HCT116 (cell line): ENCODE results near the gene ADAMTSL2. TPM values are rescaled to one million over a fixed set of nuclear protein-coding genes. Genes with fewer than 3 reads are reported as not detected.

Experiments
- ATAC-seq: fragments of 200-7000 bp; cut with Tn5 transposase; 2 replicates; pipeline ENCODE4 v1.9.1; 2020; ENCODE audit warnings: mild to moderate bottlenecking, moderate library complexity
- BruUV-seq: library from RNA; stranded (reverse); fragments of 400-500 nt; replicated peaks from 2 replicates; lab custom pipeline; 2021; lab: Mats Ljungman, UMichigan
- CTCF ChIA-PET: fragments of 300-600 bp; sonication (Branson Sonifier 250); formaldehyde crosslinking; loops from one replicate; lab custom pipeline; 2021; ENCODE audit warnings: antibody characterized with exemption; lab: Charles Lee
- POLR2A ChIA-PET: fragments of 300-600, 350-600 bp; sonication (Branson Sonifier 250); formaldehyde crosslinking; loops from one replicate; lab custom pipeline; 2021; ENCODE audit warnings: antibody characterized with exemption; lab: Charles Lee
- RAD21 ChIA-PET, 2 experiments: fragments of 300-600 bp; sonication (Branson Sonifier 250); formaldehyde crosslinking; loops; one replicate each; lab custom pipeline; 2023; ENCODE audit warnings: low total read pairs in 2 of 2; ENCODE audit not compliant: uncharacterized antibody in 2 of 2, unreplicated experiment in 2 of 2, low non-redundant PET in 1 of 2; lab: Charles Lee
- DNase-seq: peaks from one replicate; pipeline ENCODE4 v3.0.0-alpha.2; 2010; ENCODE audit warnings: low read depth, low spot score
- H2AFZ ChIP-seq: fragments of 200-600 bp; shearing (Covaris generic), sonication (generic); 2 replicates; pipeline ENCODE4 v1.6.1; 2017; ENCODE audit warnings: low read depth, mixed run types, mixed read lengths, antibody characterized with exemption, low read length; ENCODE audit not compliant: poor library complexity, severe bottlenecking
- H3K27ac ChIP-seq: 2 replicates; pipeline ENCODE4 v1.5.1; 2012; ENCODE audit warnings: low read depth, low read length
- H3K27me3 ChIP-seq: fragments of 200-600 bp; sonication (generic); 2 replicates; pipeline ENCODE4 v1.6.1; 2016; ENCODE audit warnings: mixed run types, low read length, mixed read lengths; ENCODE audit not compliant: insufficient read depth
- H3K36me3 ChIP-seq, 2 experiments: fragments of 200-500 bp in 1 of 2; fragments of 200-600 bp in 1 of 2; sonication (Bioruptor generic) in 1 of 2; sonication (generic) in 1 of 2; 2 replicates each; pipeline versions ENCODE4 v1.5.1 to v1.6.1; 2014 to 2016; ENCODE audit warnings: low read length in 2 of 2, inconsistent platforms in 1 of 2, mixed read lengths in 1 of 2, mixed run types in 1 of 2; ENCODE audit not compliant: insufficient read depth in 2 of 2, control insufficient read depth in 1 of 2
- H3K4me1 ChIP-seq, 2 experiments: fragments of 200-600 bp in 1 of 2; sonication (generic) in 1 of 2; 2 replicates each; pipeline versions ENCODE4 v1.5.1 to v1.6.1; 2012 to 2017; ENCODE audit warnings: low read length in 2 of 2, inconsistent platforms in 1 of 2, mild to moderate bottlenecking in 1 of 2, mixed read lengths in 1 of 2, mixed run types in 1 of 2, moderate library complexity in 1 of 2; ENCODE audit not compliant: insufficient read depth in 2 of 2, control insufficient read depth in 1 of 2
- H3K4me2 ChIP-seq: fragments of 200-600 bp; sonication (generic); 2 replicates; pipeline ENCODE4 v1.6.1; 2017; ENCODE audit warnings: mixed run types, low read length, mixed read lengths
- H3K4me3 ChIP-seq, 2 experiments: fragments of 200-600 bp in 1 of 2; sonication (generic) in 1 of 2; replicated peaks in 1 of 2; 2 replicates each; pipeline ENCODE4 v1.5.1; 2011 to 2016; ENCODE audit warnings: low read length in 2 of 2, control low read depth in 1 of 2, low read depth in 1 of 2, mild to moderate bottlenecking in 1 of 2, mixed read lengths in 1 of 2, mixed run types in 1 of 2
- H3K79me2 ChIP-seq: fragments of 200-600 bp; sonication (generic); 2 replicates; pipeline ENCODE4 v1.6.1; 2017; ENCODE audit warnings: mild to moderate bottlenecking, mixed run types, low read length, moderate library complexity, mixed read lengths; ENCODE audit not compliant: insufficient read depth
- H3K9ac ChIP-seq: fragments of 200-600 bp; sonication (generic); 2 replicates; pipeline ENCODE4 v1.6.1; 2016; ENCODE audit warnings: low read length, mixed read lengths
- H3K9me2 ChIP-seq: fragments of 200-600 bp; sonication (generic), shearing (Covaris generic); 2 replicates; pipeline ENCODE4 v1.6.1; 2017; ENCODE audit warnings: mixed run types, mild to moderate bottlenecking, moderate library complexity; ENCODE audit not compliant: insufficient read depth
- H3K9me3 ChIP-seq, 2 experiments: fragments of 200-500 bp in 1 of 2; fragments of 200-600 bp in 1 of 2; sonication (Bioruptor generic) in 1 of 2; sonication (generic) in 1 of 2; 2 replicates each; pipeline ENCODE4 v1.6.1; 2014 to 2017; ENCODE audit warnings: low read length in 2 of 2, mixed read lengths in 2 of 2, inconsistent platforms in 1 of 2, low read depth in 1 of 2, mild to moderate bottlenecking in 1 of 2, mixed run types in 1 of 2, moderate library complexity in 1 of 2; ENCODE audit not compliant: control insufficient read depth in 1 of 2, insufficient read depth in 1 of 2
- H4K20me1 ChIP-seq: fragments of 200-600 bp; sonication (generic), shearing (Covaris generic); 2 replicates; pipeline ENCODE4 v1.6.1; 2017; ENCODE audit warnings: mixed run types, mild to moderate bottlenecking, moderate library complexity; ENCODE audit not compliant: insufficient read depth
- CBX3 ChIP-seq: IDR thresholded peaks from 2 replicates; pipeline ENCODE4 v1.6.1; 2012; ENCODE audit warnings: low read depth
- POLR2A ChIP-seq: IDR thresholded peaks from 2 replicates; pipeline ENCODE4 v1.7.0; 2011; ENCODE audit warnings: borderline replicate concordance; ENCODE audit not compliant: insufficient read depth, insufficient read length; ENCODE audit errors: extremely low read depth
- POLR2AphosphoS5 ChIP-seq: IDR thresholded peaks from 2 replicates; pipeline ENCODE4 v1.6.1; 2011; ENCODE audit warnings: mild to moderate bottlenecking, low read depth, low read length, moderate library complexity
- RAD21 ChIP-seq: IDR thresholded peaks from 2 replicates; pipeline ENCODE4 v1.6.1; 2012; ENCODE audit warnings: low read depth, mild to moderate bottlenecking
- SRF ChIP-seq: IDR thresholded peaks from 2 replicates; pipeline ENCODE4 v1.6.1; 2012; ENCODE audit warnings: low read depth
- TCF7L2 ChIP-seq: IDR thresholded peaks from 2 replicates; pipeline ENCODE4 v1.7.0; 2011; ENCODE audit warnings: borderline replicate concordance, inconsistent platforms; ENCODE audit not compliant: insufficient read depth, insufficient read length; ENCODE audit errors: extremely low read depth
- intact Hi-C: fragments of 100-400 bp; cut with micrococcal nuclease; formaldehyde crosslinking; loops from 2 replicates; pipeline ENCODE4 v1.10.0; 2022
- total RNA-seq: library from RNA; stranded (reverse); gene quantifications from one replicate; pipeline ENCODE4 v1.2.1, GENCODE V29; 2021; ENCODE audit not compliant: unreplicated experiment
- TF ChIP-seq, protein P1 (sequence below), 3 experiments: fragments of 200-600 bp in 1 of 3; sonication (generic) in 1 of 3; IDR thresholded peaks in 2 of 3; conservative IDR thresholded peaks in 1 of 3; 2 replicates each; pipeline ENCODE4 v1.5.1; 2012 to 2017; ENCODE audit warnings: low read depth in 2 of 3, low read length in 2 of 3, antibody characterized with exemption in 1 of 3, borderline replicate concordance in 1 of 3, control low read depth in 1 of 3, mild to moderate bottlenecking in 1 of 3, mixed read lengths in 1 of 3, mixed run types in 1 of 3, moderate library complexity in 1 of 3; ENCODE audit not compliant: insufficient read depth in 1 of 3

Gene ADAMTSL2
- total RNA-seq, 1 experiment from 2014 or later: not detected

DNA sequence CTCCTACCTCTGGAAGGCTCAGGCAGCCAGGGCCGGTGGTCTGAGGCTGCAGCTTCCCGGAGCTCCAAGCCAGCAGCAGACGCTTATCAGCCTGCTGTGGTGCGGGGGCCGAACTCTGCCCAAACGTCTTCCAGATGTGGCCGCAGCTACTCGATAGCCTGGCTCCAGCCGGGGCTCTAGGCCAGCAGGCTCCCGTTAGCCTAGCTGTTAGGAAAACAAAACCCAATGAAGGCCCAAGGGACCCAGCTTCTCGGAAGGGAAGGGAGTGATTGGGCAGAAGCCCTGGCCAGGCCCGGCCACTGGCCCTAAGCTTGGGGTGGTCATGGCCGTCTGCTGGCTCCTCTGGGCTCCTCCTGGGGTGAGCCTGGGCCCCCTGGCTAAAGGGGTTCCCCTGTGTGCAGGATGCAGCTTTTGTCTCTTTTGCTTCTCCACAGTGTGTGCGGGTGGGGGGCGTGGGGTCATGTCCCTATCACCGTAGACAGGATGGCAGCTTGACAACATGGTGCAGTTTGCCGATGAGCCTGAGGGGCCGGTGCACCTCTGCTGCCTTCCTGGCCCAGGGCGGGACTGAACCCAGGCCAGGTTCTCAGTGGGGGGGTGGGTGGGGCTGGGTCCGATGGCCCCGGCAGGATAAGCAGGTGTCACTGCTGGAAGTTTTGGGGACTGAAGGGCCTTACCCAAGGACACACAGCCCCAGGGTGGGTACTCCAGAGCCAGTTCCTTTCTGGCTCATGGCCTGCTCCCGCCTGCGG lies 28.4 kb upstream of the ADAMTSL2 start:
- RAD21 ChIA-PET: no interaction called here
- ATAC-seq (no peak), DNase-seq (no peak)
- Histone ChIP-seq H3K27ac (no peak overlapping the region), H3K4me2 (no peak overlapping the region), H3K4me3 (no peak overlapping the region), H3K9ac (no peak overlapping the region), H4K20me1 (no peaks in the 10 kb centered on the region), H3K9me2 (no peaks in the 10 kb centered on the region), H3K36me3 (no peaks in the 10 kb centered on the region), H3K9me3 (peaks cover 8 to 17% of the 10 kb centered on the region in 2 experiments), H3K27me3 (no peaks in the 10 kb centered on the region), H3K79me2 (no peaks in the 10 kb centered on the region), H3K4me1 (peaks cover 6 to 10% of the 10 kb centered on the region in 2 experiments; a peak in 3 of 4 replicates), H2AFZ (no peak overlapping the region)
- BruUV-seq: no TSS peak
- CTCF ChIA-PET: interaction anchor here (1.1 kb wide), 1 partner anchor 20 kb away, joined by 4 read pairs; no protein-coding TSS in a partner anchor
- intact Hi-C loops: no loop called here
- TF ChIP-seq TCF7L2 (no peak), RAD21 (no peak), CBX3 (no peak), POLR2A (no peak), POLR2AphosphoS5 (no peak), SRF (no peak)
- TF ChIP-seq, protein P1, sequence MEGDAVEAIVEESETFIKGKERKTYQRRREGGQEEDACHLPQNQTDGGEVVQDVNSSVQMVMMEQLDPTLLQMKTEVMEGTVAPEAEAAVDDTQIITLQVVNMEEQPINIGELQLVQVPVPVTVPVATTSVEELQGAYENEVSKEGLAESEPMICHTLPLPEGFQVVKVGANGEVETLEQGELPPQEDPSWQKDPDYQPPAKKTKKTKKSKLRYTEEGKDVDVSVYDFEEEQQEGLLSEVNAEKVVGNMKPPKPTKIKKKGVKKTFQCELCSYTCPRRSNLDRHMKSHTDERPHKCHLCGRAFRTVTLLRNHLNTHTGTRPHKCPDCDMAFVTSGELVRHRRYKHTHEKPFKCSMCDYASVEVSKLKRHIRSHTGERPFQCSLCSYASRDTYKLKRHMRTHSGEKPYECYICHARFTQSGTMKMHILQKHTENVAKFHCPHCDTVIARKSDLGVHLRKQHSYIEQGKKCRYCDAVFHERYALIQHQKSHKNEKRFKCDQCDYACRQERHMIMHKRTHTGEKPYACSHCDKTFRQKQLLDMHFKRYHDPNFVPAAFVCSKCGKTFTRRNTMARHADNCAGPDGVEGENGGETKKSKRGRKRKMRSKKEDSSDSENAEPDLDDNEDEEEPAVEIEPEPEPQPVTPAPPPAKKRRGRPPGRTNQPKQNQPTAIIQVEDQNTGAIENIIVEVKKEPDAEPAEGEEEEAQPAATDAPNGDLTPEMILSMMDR (IDR thresholded peaks at IDR 0.05 in 2 of 3, conservative IDR thresholded peaks at IDR 0.05 in 1 of 3; ENCODE audit: borderline replicate concordance in 1 of 3, insufficient read depth in 1 of 3, low read depth in 2 of 3, low read length in 2 of 3): no peak
- POLR2A ChIA-PET: no interaction called here
